Astrocyte (in vitro differentiated cells and primary cell): ENCODE data around the gene DYSF.

Experiments
- EZH2 ChIP-seq: IDR thresholded peaks from 2 replicates; pipeline ENCODE4 v1.6.1; 2012; ENCODE audit warnings: mild to moderate bottlenecking, low read length, inconsistent platforms; ENCODE audit not compliant: insufficient read depth
- TF ChIP-seq, protein P1 (sequence below): IDR thresholded peaks from 2 replicates; pipeline ENCODE4 v1.5.1; 2011; ENCODE audit warnings: low read depth, mild to moderate bottlenecking, inconsistent platforms, low read length, moderate library complexity; ENCODE audit not compliant: insufficient read depth

GRCh38 chr2:71570511-71570910, 117.2 kb downstream of the DYSF start:
- TF ChIP-seq, protein P1, sequence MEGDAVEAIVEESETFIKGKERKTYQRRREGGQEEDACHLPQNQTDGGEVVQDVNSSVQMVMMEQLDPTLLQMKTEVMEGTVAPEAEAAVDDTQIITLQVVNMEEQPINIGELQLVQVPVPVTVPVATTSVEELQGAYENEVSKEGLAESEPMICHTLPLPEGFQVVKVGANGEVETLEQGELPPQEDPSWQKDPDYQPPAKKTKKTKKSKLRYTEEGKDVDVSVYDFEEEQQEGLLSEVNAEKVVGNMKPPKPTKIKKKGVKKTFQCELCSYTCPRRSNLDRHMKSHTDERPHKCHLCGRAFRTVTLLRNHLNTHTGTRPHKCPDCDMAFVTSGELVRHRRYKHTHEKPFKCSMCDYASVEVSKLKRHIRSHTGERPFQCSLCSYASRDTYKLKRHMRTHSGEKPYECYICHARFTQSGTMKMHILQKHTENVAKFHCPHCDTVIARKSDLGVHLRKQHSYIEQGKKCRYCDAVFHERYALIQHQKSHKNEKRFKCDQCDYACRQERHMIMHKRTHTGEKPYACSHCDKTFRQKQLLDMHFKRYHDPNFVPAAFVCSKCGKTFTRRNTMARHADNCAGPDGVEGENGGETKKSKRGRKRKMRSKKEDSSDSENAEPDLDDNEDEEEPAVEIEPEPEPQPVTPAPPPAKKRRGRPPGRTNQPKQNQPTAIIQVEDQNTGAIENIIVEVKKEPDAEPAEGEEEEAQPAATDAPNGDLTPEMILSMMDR: no peak
- TF ChIP-seq EZH2: no peak
